NCI-H345 treated with DMSO at 0.1 percent for 48 hours (cell line): Measurements from ENCODE around the gene ZBTB7C.

Experiments
- DNase-seq: peaks from one replicate; lab custom pipeline; 2025; ENCODE audit not compliant: unreplicated experiment; lab: John Stamatoyannopoulos, UW

The ZBTB7C gene

DNA sequence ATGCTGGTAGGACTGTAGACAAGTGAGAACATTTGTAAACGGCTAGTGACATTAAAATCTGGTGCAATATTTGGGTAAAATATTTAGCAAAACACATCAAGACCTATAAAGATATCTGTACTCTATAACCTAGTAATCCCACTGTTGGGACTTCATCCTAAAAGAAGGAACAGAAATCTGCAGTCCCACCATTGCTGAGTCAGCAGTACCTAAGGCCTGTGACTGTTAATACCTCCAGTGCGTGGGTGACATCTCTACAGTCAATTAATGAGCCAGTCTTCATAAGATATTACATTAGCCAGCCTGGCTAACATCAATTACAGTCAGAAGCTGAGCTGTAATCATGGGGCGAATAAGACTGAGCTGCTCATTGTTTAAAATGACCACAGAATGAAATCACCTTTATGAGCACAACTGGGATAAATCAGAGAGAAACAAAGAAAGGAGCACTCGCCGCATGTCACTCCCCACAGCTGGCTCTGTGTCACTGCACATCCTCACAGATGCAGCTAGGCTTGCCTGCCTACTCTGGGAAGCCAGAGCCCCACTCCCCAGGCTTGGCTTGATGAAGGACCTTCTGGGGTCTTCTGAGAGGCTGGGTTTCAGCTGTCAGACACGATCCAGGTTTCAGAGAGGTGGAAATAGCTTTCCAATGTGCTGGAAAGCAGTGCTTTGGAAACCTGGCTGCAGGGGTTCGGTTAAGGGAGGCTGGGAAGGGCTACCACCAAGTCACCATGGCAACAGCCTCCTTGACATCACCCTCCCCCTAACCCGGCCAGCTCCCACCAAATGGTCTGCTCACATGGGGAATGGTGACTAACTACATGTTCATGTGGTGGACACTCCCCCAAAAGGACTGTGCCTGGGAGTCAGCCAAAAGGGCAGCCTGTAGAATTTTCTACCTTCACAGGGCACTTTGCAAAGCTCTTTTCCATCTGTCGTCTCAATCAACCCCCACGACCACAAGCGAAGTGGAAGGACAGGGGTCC lies 145.0 kb downstream of the ZBTB7C start:
- no peak for DNase-seq

DNA sequence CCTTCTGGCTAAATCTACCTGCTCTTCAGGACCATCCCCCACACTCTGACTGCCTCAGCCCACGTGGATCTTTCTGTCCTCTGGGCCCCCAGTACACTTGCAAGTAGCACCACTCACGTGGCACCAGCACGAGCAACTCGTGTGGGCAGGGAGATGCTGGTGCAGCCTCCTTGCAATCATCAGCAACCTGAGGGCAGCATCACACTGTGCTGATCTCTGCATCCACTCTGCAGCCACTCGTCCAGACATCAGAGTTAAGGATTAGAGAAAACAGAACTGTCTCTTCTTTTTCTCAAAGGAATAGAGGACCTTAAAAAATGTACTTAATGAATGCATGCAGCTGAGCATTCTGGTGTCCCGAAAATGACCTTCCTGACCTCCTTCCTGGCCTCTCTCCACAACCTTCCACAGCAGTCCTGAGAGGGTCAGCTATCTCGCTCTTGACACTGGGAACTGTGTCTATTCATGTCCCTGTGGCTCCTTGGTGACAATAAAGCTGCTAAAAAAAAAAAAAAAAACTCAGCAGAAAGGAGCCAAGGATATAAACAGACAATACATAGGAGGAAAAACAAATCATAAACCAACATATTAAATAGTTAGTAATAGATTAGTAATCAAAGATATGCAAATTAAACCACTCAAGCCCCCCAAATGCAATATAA lies 145.9 kb downstream of the ZBTB7C start:
- no peak for DNase-seq

DNA sequence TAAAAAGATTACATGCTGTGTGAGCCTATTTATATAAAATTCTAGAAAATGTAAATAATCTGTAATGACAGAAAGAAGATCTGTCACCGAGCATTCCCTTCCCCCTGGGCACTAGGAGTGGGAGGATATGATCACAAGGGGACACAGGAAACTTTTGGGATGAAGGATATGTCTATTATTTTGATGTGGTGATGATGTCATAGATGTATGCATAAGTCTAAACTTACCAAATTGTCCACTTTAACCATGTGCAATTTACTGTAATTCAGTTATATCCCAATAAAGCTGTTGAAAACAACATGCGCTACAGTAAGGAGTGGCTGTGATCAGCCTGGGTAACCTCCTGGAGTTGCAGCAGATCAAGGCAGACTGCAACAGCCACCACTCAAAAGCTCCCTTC lies 148.9 kb downstream of the ZBTB7C start:
- no peak for DNase-seq

DNA sequence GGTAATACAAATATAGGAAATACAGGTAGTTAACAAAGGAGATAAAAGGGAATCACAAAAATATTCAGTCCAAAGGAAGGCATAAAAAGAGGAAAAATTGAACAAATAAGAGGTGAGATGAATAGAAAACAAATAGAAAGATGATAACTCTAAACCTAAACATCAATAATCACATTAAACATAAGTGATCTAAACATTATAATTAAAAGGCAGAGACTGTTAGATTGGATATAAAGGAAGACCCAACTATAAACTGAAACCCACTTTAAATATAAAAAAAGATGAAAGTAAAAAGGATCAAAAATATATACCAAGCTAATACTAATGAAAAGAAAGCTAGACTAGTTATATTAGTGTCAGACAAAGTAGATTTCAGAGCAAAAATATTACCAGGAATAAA lies 152.3 kb downstream of the ZBTB7C start:
- DNase-seq, result no peak

DNA sequence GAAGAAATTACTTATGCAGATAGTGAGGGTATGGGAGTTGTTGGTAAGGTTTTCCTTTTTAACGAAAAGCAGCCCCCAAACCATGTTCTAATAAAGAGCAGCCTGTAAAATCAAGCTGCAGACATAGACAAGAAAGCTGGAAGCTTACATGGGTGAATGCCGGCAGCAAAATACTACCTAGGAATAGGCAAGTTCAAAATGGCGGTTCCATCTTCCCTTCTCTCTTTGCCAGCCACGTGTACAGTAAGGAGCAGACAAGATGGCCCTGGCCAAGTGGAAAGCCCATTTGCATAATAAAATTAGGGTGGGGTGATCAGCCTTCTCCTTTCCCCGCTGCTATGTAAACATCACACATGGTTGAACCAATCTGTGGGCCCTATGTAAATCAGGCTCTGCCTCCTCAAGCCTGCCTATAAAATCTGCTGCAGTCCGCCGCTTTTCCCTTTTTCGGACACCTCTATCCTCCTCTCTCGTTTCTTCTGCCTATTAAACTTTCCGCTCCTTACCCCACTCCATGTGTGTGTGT lies 155.0 kb downstream of the ZBTB7C start:
- no peak for DNase-seq

DNA sequence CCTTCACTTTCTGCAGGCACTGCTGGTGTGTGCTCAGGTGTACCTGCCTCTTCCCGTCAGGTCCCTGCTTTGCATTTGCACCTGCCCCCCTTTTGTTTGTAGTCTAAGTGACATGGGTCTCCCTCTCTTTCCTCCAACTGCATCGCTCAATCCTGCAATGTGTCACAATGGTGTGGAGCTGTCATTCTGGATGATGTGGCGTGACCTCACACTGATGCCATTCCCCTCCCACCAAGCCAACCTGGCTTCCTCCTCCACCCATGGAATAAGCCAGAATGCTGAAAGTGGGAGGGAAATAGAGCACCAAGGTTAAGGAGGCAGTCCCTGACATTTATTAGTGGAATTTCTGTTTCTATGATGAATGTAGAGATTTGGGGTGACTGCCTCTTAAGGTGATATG lies 156.7 kb downstream of the ZBTB7C start:
- DNase-seq, result no peak

DNA sequence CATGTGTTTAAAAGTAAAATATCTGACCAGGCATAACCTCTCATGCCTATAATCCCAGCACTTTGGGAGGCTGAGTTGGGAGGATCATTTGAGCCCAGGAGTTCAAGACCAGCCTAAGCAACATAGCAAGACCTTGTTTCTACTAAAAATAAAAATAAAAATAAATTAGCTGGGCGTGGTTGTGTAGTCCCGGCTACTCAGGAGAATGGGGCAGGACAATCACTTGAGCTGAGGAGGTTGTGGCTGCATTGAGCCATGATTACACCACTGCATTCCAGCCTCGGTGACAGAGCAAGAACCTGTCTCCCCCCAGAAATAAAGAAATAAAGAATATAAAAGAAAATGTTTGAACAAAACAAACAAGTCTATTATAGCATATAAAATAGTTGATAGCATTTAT lies 158.3 kb downstream of the ZBTB7C start:
- DNase-seq, result no peak

DNA sequence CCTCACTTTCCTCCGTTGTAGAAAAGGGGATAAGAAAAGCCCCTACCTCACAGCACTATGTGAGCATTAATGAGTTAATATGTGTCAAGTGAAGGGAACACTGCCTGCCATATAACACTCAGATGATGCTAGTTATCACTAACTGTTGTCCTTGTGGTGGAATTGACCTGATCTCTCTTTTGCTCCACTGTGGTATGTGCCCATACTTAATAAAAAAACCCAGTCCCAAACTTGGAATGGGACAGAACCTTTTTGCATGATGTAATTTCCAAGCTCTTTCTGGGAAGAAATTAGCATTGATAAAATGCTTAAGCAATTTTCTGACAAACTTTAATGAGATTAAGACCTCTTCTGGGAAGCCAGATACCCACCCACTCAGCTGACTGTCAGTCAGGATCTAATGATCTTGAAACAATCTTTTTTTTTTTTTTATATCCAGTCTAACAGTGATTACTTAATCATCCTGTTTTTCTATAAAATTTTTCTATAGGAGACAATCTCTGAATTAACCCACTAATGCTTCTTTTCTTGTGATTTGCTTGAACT lies 158.7 kb downstream of the ZBTB7C start:
- no peak for DNase-seq

DNA sequence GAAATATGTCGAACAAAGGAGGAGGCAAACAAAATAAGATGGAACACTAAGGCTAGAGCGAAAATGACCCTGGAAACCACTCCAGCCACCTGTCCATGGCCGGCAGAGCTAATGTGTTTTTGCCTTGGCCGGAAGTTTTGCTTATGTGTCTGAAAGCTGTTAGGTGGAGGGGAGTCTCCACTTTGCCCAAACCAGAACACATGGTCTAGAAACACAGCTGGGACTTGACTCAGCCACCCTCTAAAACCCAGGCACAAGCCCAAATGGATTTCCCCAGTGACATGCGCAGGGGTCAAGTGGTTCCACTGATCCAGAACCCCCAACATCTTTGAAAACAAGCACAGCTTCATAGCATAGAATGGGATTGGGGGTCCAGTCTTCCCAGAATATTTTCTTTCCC lies 159.3 kb downstream of the ZBTB7C start:
- no peak for DNase-seq

DNA sequence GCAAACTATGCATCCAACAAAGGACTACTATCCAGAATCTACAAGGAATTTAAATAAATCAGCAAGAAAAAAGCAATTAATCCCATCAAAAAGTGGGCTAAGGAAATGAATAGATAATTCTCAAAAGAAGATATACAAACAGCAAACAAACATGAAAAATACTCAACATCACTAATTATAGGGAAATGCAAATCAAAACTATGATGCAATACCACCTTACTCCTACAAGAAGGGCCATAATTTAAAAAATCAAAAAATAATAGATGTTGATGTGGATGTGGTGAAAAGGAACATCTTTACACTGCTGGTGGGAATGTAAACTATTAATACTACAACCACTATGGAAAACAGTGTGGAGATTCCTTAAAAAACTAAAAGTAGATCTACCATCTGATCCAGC lies 164.7 kb downstream of the ZBTB7C start:
- no peak for DNase-seq

DNA sequence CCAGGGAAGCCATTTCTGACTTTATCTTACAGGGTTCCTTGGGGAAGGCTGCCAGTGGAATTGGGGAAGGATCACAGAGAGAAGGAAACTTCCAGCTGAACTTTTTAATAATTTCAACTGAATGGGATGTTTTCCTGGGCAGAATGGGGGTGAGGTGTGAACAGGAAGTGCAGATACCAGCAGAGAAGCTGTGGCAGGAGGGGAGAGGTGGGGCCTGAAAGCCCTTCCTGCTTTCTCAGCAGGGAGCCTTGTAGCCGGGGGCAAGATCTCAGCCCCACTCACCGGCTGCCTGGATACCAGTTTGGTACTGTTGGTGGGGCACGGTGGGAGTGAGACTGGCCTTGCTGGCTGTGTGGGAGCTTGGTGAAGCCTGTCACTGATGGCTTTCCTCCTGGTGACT lies 170.5 kb downstream of the ZBTB7C start:
- no peak for DNase-seq

DNA sequence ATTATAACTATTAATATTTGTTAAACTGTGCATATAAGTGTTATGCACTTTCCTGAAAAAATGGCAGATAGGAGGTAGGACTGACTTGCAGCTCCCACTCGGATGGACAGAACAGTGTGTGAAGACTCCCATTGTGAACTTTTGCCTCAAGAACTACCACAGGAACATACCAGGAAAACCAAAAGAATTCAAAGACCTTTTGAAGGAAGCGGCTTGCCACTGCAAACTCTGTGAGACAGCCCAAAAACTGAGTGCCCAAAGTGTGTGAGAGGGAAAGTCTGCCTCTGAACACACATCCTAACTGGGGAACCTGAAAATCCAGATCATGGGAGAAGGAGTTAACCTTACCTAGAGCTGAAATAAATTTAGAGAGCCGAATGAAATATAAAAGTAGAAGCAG lies 171.0 kb downstream of the ZBTB7C start:
- DNase-seq, result no peak

DNA sequence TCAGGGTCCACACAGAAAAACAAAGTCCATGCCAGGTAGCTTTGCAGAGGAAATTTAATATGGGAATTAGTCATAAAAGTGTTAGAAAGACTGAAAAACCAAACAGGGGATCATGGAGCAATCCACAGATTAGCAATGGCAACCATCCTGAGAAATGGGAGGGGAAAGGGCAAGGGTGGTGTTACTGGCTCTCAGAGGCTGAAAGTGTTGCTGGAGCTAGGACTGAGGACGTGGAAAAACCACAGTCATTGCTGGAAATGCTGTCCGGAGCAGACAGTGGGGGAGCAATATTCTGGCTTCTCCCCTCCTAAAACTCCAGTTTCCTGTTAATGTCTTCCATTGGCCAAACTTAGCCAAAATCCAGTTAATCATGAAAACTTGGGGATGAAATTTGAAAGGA lies 172.4 kb downstream of the ZBTB7C start:
- DNase-seq, result no peak

DNA sequence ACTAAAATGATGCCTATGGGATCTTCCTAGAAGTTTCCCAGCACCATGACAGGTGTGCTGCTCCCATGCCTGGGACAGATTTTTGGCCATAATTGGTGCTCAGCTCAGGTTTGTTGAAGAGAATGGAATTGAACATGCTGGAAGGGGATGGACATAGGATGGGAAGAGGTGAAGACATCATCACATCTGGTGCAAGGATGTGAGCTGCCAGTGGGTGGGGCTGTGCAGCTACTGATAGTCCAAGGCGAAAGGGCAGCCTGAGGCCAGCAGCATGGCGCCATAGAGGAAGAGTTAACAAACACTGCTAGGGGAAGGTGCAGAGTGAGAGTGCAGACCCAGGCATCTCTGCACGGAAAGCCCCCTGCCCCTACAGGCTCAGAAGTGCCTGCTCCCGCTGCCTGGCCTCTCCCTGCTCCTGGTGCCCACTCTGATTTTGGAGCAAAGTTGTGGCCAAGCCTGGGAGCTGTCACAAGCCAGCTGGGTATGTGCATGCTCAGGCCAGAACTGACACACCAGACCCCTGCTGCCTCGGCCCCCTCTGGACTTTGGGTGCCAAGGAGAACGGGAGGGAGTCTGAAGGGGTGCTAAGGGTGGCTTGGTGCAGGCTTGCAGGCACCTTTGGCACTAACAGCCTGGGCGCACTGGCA lies 178.6 kb downstream of the ZBTB7C start:
- peak; percentile 34 for DNase-seq

DNA sequence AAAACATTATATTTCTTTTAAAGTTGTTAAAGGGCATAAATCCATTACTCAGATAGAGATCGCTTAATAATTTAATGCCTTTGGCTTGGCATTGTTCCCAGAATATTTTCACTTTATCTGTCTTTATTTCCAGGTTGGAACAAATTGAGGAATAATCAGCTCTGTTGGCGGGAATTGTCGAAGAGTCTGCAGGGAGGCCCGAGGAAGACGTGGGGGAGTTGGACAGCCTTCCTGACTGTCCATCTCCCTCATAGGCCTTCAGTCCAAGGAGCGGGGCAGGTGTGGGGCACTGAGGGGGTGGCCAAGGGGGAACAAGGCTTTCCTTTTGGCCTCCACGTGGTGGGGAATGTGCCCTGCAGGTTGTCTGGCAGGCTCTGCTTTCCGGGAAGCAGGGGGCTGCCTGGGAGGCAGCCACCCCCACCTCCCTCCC lies 179.6 kb downstream of the ZBTB7C start:
- DNase-seq, result no peak

DNA sequence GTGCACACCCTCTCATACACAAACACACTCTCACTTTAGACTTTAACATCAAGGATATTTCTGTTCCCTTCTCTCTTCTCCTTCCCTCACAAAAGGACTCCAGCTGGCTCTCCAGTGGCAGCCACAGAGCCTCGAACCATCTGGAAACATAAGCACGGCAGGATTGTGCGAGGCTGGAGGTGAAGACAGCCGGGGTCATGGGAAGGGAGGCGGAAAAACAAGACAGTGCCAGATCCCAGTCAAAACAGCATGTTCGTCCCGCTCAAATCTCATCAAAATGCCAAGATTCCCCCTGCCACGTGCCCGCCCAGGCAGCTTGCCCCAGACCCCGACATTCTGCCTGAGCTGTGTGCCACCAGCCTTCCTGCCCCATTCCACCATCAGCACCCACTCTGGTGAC lies 180.3 kb downstream of the ZBTB7C start:
- DNase-seq, result no peak

DNA sequence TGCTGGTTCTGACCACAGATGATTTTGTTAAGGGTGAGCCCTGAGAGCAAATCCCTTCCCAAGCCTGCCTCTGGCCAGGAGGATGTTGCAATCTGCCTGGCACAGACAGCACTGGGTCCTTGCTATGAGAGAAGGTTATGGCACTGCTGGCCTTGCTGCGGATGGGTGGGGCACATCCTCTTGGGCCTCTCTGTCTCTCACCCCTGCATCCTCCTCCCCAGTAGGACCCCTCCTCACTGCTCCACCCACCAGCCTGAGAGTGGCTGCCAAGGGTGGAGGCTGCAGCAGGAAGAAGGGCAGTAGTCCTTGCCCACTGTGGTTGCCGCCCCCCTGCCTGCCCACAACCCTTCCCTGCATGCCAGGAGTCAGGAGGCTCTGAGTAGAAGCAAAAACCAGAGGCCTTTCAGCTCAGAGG lies 180.9 kb downstream of the ZBTB7C start:
- no peak for DNase-seq

DNA sequence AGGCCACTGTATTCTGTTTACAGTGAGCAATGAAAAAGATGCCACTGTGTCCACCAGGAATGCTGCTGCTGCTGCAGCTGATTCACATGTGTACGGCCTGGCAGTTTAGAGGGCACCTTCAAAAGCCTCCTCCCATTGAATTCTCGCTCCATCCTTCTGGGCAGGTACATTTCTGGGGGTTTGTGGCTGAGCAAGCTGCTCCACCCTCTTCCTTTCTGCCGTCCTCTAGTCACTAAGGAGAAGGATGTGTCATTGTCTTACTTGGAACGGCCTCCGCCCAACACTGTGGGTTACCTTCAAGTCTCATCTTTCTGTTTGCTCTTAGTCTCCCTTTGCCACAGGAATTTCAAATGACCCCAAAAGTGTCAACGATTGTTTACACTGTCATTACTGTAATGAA lies 182.0 kb downstream of the ZBTB7C start:
- DNase-seq, result no peak

DNA sequence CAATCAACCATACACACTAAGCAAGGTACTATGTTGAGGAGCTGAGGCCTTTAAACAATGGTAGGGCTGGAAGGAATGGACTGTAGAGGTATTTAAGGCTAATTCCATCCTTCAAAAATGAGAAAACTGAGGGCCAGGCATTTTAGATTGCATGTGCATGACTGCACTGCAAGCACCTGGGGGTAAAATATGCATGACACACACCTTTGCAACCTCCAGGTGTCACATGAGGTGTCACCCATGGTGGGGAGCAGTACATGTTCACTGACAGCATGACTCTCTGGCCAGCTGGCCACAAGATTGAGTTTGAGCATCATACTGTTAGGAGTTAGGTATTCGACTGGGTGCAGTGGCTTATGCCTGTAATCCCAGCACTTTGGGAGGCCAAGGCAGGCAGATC lies 182.8 kb downstream of the ZBTB7C start:
- no peak for DNase-seq

DNA sequence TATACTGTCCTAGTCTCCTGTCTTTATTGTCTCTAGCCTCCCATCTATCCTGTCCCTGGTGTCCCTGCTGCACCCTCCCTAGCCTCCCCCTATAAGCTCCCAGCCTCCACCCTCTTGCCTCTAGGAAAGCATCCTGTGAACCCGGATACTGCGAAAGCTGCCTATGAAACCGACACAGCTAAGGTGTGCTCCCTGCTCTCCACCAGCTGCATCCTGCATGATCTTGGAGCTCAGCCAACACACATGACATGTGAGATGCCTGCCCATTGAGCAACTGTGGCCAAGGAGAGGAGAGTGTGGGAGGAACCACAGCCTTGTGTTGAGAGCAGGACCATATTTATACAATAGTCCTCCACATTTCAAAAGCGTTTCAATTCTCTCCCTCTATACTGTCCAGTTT lies 187.1 kb downstream of the ZBTB7C start:
- peak; percentile 96 for DNase-seq

DNA sequence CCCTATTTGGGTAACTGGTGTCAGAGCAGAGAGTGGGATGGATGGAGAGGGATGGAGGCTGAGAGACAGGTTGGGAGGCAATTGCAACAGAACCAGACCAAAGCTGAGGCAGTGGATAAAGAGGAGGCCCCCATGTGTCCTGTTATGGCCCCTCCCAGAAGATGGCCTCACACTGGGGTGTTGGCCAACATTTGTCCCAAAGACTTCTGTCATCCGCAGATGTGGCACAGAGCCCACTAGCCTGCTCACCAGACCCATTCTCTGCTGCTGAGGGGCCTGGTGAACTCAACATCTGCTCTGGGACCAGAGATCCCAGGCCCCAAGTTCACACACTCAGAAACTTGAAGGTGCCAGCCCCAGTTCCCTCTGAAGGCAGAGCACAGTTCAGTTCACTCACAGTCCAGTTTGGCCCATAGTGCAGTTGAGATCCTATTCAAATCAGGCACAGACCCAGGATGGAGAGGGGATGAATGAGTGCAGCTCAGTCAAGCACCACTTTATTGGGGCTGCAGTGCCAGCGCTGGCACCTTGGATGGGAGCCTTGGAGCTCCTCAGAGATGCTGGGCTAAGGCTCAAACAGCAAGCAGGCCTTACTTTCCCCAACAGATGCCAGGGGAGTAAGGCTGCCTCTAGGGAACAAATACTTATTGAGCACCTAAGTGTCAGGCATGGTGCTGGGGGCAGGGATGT lies 189.2 kb downstream of the ZBTB7C start:
- no peak for DNase-seq
